ENCODE data around the gene CDK11A. TPM values are rescaled to one million over a fixed set of nuclear protein-coding genes. Genes with fewer than 3 reads are reported as not detected.

The CDK11A gene
- total RNA-seq, result 85.3 and 88.8 TPM in 2 replicates

DNA sequence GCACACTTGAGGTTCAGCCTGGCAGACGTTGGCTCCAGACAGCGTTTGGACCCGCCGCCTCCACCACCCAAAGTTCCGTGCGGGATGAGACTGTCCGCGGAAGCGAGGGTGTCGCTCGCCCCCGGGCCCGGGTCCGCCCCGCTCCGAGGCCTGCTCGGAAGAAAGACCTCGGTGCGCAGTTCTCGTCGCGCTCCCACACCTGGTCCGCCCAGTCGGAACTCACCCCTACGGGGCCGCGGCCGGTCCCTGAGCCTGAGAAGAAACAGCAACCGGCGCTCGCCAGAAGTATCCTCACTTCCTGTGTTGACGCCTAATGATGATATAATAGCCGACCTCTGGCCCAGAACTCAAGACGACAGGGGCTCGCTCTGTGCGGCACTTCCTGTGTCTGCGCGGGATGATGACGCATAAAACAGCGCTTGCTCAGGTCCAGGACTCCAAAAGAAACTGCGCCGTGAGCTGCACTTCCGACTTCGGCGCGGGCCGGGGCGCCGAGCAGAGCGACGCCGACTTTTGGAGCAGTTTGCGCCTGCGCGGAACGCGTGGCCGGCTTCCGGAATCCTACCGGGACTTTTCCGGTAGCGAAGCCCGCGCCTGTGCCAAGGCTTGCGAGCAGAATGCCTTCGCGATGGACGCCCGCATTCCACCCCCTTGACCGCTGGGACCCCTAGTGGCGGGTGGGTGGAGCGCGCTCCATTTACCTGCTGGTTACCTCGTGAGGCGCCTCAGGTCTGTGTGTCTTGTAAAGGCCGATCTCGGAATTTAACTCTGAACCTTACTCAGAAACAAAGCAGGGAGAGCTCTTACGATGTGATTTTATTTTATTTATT lies at the start of gene CDK11A:
Gene CDK11A, minus strand, starts transcription at position 323 of the 830 bp plus-strand sequence. CDS start 1,539 bp downstream, outside the sequence.
- intact Hi-C loops (cut with micrococcal nuclease), result loop anchor here (5.0 kb wide), 1 partner anchor 183 kb away; no protein-coding TSS in a partner anchor

DNA sequence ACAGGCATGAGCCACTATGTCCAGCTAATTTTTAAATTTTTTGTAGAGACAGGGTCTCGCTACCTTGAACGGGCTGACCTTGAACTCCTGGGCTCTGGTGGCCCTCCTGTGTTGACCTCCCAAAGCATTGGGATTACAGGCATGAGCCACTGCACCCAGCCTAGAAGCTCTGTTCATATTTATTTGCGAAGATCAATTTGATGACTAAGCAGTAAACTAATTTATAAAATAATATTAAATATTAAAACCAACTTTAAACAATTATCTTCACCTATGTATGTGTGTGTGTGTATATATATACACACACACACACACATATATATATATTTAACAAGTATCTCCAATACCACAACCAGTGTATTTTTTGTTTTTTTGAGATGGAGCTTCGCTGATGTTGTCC lies 49.7 kb upstream of the CDK11A start:
- intact Hi-C loops (cut with micrococcal nuclease), result no loop called here

DNA sequence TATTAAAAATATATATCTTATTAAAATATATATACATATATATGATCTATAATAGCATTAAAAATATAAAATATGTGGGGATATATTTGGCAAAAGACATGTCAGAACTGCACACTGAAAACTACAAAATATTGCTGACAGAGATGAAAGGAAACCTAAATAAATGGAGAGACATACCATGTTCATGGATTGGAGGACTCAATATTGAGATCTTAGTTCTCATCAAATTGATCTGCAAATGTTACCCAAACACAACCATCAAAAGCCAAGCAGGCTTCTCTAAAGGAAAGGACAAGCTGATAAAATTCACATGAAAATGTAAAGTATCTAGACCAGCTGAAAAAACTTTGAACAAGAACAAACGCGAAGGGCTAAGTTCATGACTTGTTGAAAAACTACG lies 46.9 kb upstream of the CDK11A start:
- intact Hi-C loops (cut with micrococcal nuclease), result no loop called here

DNA sequence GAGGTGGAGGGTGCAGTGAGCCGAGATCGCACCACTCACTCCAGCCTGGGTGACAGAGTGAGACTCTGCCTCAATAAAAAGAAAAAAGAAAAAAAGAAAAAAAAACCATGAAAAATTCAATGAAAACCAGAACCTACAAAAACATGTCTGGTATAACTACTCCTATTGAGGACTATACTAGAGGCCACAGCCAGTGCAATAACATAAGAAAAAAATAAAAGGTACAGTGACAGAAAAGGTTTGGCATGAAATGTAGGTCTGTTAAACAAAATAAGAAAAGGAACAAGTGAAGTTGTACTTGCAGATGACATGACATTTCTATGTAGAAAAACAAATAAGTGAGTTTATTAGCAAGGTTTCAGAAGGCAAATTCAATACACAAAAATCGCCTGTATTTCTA lies 45.9 kb upstream of the CDK11A start:
- intact Hi-C loops (cut with micrococcal nuclease), result no loop called here

DNA sequence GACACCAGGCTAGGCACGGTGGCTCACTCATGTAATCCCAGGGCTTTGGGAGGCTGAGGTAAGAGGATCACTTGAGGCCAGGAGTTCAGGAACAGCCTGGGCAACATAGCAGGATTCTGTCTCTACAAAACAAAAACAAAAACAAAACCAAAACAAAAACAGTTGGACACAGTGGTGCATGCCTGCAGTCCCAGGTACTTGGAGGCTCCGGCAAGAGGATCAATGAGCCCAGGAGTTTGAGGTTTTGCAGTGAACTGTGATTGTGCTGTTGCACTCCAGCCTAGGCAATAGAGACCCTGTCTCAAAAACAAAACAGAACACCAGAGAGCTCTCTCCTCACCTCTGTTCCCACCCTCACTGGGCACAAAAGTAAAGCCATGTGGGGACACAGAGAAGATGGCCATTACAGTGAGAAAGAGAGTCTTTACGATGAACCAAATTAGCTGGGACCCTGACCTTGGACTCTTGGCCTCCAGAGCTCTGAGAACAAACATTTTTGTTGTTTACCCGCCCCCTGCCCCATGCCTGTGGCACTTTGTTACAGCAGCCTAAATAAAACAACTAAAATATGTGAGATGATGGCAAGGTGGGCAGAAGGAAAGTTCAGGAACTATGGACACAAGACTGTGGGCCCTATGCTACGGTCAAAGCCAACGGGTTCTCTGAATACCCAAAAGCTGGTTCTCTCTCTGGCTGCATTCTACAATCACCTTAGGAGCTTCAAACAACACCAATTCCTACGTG lies 44.3 kb upstream of the CDK11A start:
- intact Hi-C loops (cut with micrococcal nuclease), result no loop called here

DNA sequence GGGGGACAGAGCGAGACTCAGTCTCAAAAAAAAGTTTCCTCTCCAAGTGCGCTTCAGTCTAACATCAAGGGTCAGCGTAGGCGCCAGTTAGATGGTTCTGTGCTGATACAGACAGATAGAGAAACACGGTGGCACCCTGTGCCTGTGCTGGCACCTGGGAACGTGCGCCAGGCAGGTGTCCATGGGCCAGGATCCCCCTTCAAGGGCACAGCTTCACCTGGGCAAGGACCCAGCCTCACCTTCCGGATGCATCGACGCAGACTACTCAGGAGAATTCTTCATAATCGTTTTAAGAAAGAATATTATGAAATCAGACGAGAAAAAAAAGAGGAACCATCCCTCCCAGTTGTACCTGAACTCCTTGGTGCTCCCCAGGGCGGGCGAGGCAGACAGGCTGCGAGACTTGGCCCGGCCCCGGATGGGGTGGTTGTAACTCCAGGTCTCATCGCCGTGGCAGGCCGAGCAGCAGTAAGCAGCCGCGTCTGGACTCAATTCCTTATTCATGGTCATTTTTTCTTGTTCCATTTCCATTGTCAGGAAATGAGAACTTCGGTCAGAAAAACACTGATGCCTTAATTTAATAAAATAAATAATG lies 40.8 kb upstream of the CDK11A start:
- intact Hi-C loops (cut with micrococcal nuclease), result no loop called here

DNA sequence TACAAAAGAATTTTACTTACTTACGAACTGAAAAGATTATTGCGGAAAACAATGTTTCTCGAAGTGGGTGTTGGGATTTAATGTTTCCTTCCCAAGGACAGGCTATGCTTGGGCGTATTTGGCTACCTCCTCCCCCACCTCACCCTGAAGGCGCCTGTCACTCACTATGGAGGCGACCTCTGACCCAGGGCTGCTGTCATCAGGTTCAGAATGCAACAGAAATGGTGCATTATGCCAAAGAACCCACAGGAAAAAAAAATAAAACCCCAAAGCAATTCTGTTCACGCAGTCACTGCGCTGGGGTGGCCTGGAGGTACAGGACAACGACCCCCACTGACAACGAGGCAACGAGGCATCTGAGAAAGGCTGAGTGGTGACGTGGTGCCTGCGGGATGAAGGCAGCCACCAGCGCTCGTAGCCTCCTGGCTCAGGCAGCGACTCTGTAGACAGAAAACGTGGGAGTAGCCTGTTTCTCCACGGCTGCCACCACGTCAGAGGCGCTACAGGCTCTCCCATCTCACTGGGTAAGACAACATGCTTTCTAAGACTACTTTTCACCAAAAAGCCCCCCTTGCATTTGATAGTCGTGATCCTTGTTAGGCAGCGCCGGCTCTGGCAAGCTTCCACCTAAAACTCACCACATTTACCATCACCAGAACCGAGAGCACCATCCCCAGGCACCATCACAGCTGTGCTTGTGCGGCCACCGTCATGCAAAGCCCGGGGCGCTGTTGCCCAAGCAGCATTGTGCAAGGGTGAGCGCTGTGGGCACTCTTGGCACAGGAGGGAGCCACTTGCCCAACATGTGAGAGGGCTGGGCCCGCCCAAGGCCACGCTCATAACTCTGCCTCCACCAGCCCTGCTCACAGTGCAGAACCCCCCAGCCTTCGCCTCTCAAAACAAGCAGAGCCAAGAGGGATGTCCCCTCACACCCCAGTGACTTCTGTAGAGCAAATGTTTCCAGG lies 39.8 kb upstream of the CDK11A start:
- intact Hi-C loops (cut with micrococcal nuclease), result no loop called here

DNA sequence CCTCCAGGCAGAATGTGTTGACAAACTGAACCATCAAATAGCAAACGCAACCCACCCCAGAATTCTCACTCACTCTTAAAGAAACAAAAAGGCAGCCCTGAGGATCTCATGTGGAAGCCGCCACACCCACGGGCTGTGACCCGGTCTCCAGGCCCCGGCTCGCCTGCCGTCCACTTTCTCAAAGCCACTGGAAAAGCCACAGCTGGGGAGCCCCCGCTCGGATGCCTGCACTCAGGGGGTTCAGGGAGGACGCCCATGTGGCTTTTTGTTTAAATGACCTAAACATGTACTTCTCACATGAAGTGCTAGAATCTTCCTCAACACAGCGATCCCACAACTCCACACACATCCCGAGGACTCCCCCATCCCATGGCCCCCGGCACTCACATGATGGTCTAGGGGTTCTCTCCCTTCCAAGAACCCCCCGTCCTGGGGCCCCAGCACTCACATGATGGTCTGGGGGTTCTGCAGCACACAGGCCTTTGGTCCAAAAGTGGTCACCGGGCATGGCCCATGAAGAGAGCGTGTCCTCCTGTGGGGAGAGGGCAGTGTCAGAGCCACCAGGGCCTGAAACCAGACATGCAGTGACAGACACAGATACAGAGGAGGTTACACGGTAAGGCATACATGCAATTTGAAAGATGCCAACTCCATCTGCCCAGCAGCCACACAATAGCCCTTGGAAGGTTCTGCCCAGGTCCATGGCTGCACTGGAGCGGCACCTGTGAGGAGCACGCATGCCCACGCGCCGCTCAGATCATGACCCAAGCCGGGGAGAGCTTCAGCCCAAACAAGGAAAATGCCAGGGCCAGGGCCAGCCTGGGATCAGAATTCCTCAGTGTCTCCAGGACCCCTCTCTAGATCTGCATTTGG lies 37.6 kb upstream of the CDK11A start:
- intact Hi-C loops (cut with micrococcal nuclease), result no loop called here

DNA sequence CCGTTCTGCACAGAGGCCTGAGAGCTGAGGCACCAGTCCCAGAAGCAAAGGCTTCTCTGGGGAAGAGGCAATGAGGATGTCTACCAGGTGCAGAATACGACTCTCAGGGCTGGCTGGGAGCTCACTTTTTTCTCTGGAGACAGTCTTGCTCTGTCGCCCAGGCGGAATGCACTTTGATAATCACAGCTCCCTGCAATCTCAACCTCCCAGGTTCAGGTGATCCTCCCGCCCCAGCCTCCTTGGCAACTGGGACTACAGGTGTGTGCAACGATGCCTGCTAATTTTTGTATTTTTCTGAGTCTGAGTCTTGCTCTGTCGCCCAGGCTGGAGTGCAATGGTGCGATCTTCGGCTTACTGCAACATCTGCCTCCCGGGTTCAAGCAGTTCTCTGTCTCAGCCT lies 36.6 kb upstream of the CDK11A start:
- intact Hi-C loops (cut with micrococcal nuclease), result no loop called here

DNA sequence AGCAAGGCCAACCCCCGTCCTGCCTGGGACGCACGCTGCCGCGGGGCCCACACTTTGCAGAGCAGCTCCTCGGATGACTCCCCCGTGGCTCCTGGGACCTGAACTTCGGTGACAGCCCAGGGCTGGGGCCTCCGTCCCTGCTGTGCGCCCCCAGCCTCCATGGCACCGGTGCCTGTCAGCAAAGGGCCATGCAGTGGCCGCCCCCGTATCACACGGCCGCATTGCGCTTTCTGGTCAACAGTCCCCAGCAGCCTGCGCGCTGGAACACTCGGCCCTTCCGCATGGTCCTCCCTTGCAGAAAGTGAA lies 36.1 kb upstream of the CDK11A start:
- intact Hi-C loops (cut with micrococcal nuclease), result no loop called here

DNA sequence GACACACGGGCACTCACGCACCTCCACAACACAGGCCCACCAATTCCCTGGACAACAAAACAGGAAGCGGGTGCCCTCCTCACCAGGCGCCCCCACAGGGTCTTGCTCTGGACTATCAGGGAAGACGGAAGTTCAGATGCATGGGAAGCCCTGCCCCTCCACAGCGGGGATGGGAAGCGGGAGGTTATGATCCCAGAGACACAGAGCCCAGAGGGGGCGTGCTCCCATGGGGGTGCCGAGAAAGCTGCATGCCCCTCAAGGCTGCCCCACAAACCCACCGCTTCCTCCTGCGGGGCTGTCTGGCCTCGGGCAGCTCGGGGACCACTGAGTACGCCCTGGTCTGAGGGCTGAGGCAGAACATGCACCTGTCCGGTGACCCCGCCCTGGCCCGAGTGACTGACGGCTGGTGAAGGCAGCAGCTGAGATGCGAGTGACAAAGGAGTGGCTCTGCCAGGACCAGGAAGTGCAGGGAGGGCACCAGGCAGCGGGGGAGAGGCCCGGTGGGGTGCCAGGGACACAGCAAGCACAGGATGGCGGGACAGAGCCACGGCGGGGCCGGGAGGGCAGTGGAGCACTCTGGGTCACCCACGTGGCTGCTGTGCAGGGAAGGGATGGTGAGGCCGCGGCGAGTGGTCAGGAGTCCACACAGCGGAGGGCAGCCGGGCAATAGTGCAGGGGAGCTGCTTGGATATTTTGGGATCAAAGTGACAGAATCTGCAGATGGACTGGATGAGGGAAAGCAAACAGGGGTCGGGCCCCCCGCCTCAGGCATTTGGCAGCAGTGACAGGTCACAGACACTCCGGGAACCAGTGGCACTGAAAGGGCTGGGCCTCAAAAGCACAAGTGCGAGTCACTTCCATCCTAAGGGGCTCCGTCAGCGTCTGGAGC lies 35.5 kb upstream of the CDK11A start:
- intact Hi-C loops (cut with micrococcal nuclease), result no loop called here

DNA sequence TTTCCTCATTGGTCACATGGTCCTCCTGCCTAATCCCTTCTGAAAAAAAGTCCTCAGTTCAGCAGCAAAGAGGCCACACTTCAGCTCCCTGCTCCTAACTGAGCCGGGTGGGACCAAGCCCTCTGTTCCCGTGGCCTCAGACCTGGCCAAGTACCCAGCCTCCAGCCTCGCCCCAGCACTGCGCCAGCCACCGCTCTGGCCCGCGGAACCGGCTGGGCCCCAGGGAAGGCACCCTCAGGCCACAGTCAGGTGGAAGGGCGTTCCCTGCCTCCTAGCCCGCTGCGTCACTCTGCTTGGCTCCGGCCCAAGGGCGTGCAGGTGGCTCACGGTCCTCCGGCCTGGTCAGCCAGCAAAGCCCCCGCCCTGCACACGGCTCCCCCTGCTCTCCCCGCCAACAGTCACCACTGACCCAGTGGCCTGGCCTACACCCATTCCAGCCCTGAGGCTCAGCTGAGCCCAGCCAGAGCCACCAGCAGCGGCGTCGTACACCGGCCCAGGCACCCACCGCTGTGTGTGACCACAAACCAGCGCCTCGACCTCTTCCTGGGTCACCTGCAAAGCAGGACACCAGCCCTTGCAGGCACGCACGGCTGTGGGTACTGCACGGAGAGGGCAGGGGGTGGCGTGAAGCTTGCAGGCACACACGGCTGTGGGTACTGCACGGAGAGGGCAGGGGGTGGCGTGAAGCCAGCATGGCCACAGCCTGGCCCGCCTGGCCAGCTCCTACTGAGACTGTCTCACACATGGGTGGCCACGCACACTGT lies 34.7 kb upstream of the CDK11A start:
- intact Hi-C loops (cut with micrococcal nuclease), result no loop called here

DNA sequence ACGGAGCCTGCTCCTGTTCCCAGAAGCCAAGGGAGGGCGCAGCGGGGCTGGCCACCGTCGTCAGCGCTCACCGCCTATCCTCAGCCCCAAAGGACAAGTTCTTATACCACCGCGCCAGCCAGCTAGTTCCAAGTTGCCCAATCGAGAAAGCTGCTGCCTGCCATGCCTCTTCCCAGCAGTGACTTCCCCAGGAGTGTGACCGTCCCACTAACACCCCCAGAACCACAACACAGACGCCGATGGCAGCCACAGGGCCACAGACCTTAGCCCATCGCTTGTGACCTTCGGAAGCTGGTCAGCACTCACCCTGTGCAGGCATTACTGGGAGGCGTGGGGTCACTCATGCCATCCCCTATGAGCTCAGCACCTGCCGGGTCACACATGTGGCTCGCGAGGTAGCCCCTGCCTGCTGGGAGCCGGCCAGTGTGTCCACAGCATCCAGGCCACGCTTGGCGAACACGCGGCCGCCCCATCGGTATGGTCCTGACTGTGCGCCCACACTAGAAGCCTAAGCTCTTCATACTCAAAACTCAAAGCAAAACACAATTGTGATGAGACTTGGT lies 34.0 kb upstream of the CDK11A start:
- intact Hi-C loops (cut with micrococcal nuclease), result no loop called here

DNA sequence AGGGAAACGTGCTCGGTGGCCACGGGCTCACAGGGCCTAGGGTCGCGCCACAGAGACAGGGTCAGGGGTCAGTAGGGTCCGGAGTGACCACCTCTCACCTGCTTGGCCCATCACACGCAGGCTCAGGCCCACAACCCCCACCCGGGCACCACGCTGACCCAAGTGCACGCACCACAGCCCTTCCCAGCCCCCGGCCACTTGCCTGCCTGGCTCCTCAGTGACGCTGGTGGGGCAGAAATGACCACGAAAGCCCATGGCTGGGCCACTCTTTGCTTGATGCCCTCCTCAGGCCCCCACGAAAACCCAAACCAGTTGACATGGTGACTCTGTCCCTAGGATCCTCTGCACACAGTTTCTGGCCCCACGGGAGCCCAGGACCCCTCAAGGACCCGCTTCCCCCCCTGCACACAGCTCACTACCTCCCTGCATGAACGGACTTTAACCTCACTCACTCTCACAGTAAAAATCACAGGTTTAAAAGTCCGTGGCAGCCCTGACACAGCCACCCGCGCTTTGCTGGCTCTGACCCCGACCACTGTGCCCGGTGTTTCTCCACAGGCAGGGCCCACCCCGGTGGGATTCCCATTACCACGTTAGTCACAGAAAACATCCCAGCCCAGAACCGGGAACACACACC lies 33.4 kb upstream of the CDK11A start:
- intact Hi-C loops (cut with micrococcal nuclease), result no loop called here

DNA sequence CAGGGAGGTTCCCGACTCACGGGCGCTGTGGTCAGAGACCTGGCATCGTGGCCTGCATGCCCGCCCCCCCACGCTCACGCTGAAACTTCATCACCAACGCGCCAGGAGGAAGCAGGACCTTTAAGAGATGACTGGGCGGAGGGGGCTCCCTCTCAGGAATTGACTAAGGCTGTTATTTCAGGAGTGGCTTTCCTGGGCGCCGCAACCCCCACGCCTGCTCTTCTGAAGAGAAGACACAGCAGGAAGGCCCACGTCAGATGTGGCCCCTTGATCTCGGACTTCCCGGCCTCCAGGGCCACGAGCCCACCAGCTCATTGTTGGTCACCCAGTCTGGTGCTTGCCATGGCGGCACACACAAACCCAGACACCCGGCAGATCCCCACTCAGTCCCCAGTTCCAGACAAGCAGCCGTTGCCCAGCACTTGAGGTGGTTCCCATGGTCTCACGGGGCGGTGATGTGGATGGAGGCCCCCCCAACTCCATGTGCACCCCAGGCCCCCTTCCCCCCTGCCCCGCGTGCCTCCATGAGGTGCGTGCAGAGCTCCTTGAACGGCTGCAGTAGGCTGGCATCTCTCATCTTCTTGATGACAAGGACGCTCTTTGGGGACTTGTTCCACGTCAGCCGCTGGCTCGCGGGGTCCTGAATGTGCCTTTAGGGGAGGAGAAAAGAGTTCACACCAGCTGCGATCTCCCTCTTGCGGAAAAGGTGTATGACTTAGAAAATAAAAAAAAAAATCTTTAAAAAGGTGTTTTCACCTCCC lies 32.7 kb upstream of the CDK11A start:
- intact Hi-C loops (cut with micrococcal nuclease), result no loop called here

DNA sequence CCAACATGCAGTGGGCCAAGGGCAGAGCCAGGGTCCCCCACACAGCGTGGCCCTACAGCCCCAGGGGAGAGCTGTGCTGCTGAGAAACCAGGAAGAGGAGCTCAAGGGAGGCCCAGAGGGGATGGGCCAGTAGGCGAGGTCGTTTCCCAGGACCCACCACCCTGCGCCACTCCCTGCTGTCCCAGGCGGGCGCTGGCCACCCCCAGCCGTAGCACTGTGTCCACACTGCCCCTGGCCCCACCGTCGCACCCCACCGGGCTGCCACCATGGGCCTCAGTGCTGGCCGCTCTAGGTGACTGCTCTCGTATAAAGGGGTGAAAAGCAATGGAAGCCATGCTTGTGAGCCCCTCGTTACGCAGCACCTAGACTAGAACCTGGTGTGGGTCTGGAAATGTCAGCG lies 31.7 kb upstream of the CDK11A start:
- intact Hi-C loops (cut with micrococcal nuclease), result no loop called here

DNA sequence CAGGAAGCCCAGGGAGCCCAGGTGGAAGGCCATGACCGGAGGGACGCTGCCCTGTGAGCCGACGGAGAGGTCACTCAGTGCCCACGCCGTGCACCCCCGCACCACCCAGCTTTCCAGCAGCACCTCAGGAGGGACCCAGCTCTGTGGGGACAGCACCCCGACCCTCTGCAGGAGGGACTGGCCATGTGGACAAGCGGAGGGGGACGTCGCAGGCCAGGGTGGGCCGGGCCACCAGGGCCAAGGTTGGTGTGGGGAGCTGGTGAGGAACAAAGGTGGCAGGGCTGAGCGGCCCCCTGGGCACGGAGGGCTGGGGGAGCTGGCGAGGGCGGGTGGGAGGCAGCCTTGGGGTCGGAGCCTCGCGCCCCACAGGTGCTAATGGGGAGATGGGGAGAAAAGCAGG lies 31.3 kb upstream of the CDK11A start:
- intact Hi-C loops (cut with micrococcal nuclease), result no loop called here
